Measurements from ENCODE around the gene ZNF800. TPM values are rescaled to one million over a fixed set of nuclear protein-coding genes. Genes with fewer than 3 reads are reported as not detected.

ZNF800 gene
- total and polyA plus RNA-seq, 11 donors, result 4.2 to 34.7 (median 22.3) TPM

GRCh38 chr7:127332880-127333279, 59.6 kb downstream of the ZNF800 start:
- intact Hi-C loops (cut with DNase I), result no loop called here
- ATAC-seq (no peak), DNase-seq (no peak)
- no peak overlapping the region for H3K4me3 ChIP-seq
- no peaks in the 10 kb centered on the region for H3K36me3 ChIP-seq
- H3K27me3 ChIP-seq, result peaks cover 0 to 11% (median 0%) of the 10 kb centered on the region in 9 donors
- H3K9me3 ChIP-seq, result no peaks in the 10 kb centered on the region
- H3K4me1 ChIP-seq, result peaks cover 0 to 5% (median 0%) of the 10 kb centered on the region in 12 donors
- no peak overlapping the region for H3K27ac ChIP-seq
- 74 to 83% (median 80%) methylated on average over 2 of the region's 2 CpGs for WGBS, 4 donors
- TF ChIP-seq, protein P1, sequence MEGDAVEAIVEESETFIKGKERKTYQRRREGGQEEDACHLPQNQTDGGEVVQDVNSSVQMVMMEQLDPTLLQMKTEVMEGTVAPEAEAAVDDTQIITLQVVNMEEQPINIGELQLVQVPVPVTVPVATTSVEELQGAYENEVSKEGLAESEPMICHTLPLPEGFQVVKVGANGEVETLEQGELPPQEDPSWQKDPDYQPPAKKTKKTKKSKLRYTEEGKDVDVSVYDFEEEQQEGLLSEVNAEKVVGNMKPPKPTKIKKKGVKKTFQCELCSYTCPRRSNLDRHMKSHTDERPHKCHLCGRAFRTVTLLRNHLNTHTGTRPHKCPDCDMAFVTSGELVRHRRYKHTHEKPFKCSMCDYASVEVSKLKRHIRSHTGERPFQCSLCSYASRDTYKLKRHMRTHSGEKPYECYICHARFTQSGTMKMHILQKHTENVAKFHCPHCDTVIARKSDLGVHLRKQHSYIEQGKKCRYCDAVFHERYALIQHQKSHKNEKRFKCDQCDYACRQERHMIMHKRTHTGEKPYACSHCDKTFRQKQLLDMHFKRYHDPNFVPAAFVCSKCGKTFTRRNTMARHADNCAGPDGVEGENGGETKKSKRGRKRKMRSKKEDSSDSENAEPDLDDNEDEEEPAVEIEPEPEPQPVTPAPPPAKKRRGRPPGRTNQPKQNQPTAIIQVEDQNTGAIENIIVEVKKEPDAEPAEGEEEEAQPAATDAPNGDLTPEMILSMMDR (IDR thresholded peaks at IDR 0.05), result no peak
- no peak for TF ChIP-seq POLR2A (IDR thresholded peaks at IDR 0.05)

- no peak overlapping the region for H3K4me3 ChIP-seq
- H3K4me1 ChIP-seq, result no peaks in the 10 kb centered on the region
- no peak overlapping the region for H3K27ac ChIP-seq
- peaks cover 0 to 11% (median 0%) of the 10 kb centered on the region in 9 donors for H3K27me3 ChIP-seq
- no peak for ATAC-seq
- TF ChIP-seq POLR2A (IDR thresholded peaks at IDR 0.05), result no peak
- TF ChIP-seq, protein P1 (IDR thresholded peaks at IDR 0.05), result no peak
- H3K9me3 ChIP-seq, result no peaks in the 10 kb centered on the region
- intact Hi-C loops (cut with DNase I), result no loop called here
- DNase-seq, result no peak
- 89 to 96% (median 91%) methylated on average over 1 of the region's 1 CpG for WGBS, 4 donors
- no peaks in the 10 kb centered on the region for H3K36me3 ChIP-seq
Observed at GRCh38 chr7:127330070-127330469, 62.4 kb downstream of the ZNF800 start.

GRCh38 chr7:127322832-127323493, 69.5 kb downstream of the ZNF800 start:
- DNase-seq (no peak), ATAC-seq (no peak)
- Histone ChIP-seq H3K27me3 (peaks cover 0 to 17% (median 0%) of the 10 kb centered on the region in 9 donors), H3K27ac (no peak overlapping the region), H3K36me3 (no peaks in the 10 kb centered on the region), H3K4me1 (no peaks in the 10 kb centered on the region), H3K4me3 (no peak overlapping the region), H3K9me3 (no peaks in the 10 kb centered on the region)
- no peak for TF ChIP-seq POLR2A (IDR thresholded peaks at IDR 0.05)
- TF ChIP-seq, protein P1 (IDR thresholded peaks at IDR 0.05), result no peak
- intact Hi-C loops (cut with DNase I), result no loop called here
- 49 to 52% (median 50%) methylated on average over 7 of the region's 7 CpGs for WGBS, 4 donors

- ATAC-seq (no peak), DNase-seq (no peak)
- 56 to 69% (median 63%) methylated on average over 5 of the region's 5 CpGs for WGBS, 4 donors
- TF ChIP-seq POLR2A (IDR thresholded peaks at IDR 0.05), result no peak
- TF ChIP-seq, protein P1 (IDR thresholded peaks at IDR 0.05), result no peak
- Histone ChIP-seq H3K27me3 (peaks cover 0 to 17% (median 0%) of the 10 kb centered on the region in 9 donors), H3K9me3 (no peaks in the 10 kb centered on the region), H3K4me1 (no peaks in the 10 kb centered on the region), H3K36me3 (no peaks in the 10 kb centered on the region), H3K4me3 (no peak overlapping the region), H3K27ac (no peak overlapping the region)
- intact Hi-C loops (cut with DNase I), result no loop called here
Observed at GRCh38 chr7:127322351-127322750, 70.2 kb downstream of the ZNF800 start.
